NOMO-1 treated with DMSO at 0.1 percent for 48 hours (cell line): ENCODE results near the gene IL23R.

Source experiments
- DNase-seq: peaks from one replicate; lab custom pipeline; 2025; ENCODE audit not compliant: unreplicated experiment; lab: John Stamatoyannopoulos, UW

IL23R gene

DNA sequence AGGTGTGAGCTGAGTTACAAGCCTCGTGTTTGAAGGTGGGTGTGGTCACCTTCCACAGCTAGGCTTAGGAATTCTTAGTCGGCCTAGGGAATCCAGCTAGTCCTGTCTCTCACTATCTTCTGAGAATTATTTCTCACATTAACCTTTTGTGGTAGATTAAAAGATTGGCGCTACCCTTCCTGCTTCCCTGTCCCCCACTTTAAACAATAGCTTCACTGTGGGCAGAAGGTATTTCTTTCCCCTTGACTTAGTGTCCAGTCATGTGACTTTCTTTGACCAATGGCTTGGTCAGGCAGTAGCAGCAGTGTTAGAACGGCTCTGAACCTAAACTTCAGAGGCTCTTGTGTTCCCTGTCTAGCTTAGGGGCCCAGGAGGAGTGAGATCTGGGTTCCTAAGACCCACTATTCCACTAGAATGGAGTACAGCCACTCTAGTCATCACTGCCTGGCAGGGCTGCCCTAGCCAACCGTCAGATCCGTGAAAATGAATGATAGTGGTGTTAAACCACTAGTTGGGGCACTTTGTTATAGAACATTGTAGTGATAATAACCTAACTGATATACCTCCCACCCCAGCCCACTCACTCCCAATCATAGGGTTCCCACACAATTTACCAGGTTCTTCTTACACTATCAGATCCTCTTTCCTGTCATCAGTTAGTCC, 17.6 kb upstream of the IL23R start:
- no peak for DNase-seq

DNA sequence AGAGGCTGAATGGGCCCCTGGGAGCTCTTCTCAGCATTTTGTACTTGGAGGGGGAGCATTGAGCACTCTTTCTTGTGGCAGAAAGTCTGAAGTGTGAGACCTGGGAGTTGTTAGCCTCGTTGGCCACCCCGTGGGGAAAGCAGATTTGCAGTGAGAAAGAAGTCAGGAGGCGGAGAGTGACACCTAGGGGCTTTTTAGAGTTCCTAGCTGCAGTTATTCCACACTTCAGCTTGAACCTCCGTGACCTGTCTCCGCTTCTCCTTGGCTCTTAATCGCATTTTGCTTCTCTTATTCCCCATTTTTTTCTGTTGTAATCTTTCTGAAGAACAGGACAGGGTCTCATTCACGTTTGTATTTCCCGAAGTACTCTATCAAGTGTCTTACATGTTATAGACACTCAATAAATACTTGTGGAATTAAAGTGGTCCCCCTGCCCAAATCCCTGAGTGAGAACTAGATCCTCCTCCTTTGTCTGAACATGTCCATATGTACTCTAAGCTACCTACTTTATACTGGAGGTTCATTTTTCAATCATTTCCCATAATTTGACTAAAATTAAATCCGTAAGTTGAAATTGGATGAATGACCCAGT, 17.0 kb upstream of the IL23R start:
- DNase-seq, result peak; percentile 77

DNA sequence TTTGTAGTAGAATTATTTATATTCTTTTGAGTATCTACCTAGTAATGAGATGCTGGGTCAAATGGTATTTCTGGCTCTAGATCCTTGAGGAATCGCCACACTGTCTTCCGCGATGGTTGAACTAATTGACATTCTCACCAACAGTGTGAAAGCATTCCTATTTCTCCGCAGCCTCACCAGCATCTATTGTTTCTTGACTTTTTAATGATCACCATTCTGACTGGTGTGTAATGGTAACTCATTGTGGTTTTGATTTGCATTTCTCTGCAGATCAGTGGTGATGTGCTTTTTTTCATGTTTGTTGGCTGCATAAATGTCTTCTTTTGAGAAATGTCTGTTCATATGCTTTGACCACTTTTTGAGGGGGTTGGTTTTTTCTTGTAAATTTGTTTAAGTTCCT, 15.3 kb upstream of the IL23R start:
- DNase-seq, result no peak

DNA sequence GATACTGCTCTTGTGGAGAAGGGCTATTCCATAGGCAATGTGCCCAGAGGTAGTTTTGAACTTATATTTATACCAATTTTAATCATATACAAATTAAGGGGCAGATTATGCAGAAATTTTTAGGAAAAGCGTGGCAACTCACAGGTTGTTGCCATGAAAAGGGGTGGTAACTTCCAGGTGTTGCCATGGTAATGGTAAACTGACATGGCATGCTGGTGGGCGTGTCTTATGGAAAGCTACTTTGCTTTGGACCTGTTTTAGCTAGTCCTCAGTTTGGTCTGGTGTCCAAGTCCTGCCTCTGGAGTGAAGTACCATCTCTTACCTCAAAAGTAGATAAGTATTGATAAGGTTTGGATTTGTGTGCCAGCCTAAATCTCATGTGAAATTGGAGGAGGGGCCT, 7.9 kb upstream of the IL23R start:
- no peak for DNase-seq

DNA sequence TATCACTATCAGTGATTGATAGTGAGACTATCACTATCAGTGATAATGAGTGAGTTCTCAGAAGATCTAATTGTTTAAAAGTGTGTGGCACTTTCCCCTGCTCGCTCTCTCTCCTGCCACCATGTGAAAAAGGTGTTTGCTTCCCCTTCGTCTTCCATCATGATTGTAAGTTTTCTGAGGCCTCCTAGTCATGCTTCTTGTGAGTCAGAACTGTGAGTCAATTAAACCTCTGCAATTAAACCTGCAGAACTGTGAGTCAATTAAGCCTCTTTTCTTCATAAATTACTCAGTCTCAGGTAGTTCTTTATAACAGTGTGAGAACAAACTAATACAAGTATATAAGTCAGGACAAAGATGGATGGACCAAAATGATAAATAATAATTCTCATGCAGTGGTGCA, 7.0 kb upstream of the IL23R start:
- DNase-seq, result no peak

DNA sequence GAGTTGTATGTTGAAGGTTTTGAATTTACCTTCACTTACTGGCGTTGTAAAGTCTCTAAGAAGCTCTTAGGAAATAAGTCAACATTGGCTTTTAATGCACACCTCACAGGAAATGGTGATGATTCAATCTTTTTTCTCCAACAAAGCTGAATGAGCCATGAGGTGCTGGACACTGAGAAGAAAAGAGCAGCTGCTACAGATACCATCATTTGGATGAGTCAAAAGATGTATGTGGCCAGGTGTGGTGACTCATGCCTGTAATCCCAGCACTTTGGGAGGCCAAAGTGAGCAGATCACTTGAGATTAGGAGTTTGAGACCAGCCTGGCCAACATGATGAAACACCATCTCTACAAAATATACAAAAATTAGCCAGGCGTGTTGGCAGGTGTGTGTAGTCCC, 3.3 kb upstream of the IL23R start:
- DNase-seq, result no peak

DNA sequence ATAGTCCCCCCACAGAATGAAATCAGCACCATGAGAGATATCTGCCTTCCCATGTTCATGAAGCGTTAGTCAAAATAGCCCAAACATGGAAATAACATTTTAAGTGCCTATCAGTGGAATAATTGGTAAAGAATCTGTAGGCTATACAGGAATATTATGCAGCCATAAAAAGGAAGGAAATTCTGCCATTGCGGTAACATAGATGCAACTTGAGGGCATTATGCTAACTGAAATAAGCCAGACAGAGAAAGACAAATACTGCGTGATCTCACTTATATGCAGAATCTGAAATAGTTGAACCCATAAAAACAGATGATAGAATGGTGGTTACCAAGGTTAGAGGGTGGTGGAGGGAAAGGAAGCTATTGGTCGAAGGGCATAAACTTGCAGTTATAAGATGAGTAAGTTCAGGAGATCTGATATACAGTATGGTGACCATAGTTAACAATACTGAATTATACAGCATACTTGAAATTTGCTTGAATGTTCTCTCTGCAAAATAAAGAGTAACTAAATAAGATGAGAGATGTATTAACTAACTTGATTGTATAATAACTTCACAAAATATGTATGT, 699 bp upstream of the IL23R start:
- DNase-seq, result no peak

DNA sequence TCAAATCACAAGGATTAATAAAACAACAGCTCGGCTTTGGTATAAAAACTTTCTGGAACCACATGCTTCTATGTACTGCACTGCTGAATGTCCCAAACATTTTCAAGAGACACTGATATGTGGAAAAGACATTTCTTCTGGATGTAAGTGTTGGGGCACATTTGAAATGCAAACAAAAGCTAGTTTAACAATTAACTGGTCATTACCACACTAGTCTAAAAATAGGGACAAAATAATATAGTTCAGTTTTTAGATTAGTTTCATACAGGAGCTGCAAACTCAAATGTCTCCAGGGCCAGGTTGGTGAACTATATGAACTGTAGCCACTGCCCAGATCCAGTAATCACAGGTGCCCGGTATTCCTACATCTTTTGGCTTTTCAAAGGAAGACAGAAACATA, 3.2 kb downstream of the IL23R start:
- DNase-seq, result no peak

DNA sequence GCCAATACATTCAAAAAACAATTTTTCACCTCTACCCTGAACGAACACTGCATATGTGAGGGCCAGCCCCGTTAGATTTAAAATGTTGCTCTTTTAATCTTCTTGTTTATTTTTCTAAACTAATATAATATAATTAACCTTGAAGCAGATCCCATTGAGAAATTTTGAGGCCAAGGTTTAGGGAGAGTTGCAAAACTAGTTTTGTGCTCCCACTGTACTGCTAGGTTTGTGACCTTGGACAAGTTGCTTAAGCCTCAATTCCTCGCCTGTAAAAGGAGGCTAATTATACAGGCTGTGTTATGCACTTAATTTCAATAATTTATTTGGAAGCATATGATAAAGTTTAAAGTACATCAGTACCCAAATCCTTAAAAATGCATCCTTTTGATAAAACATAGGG, 3.7 kb downstream of the IL23R start:
- DNase-seq, result no peak

DNA sequence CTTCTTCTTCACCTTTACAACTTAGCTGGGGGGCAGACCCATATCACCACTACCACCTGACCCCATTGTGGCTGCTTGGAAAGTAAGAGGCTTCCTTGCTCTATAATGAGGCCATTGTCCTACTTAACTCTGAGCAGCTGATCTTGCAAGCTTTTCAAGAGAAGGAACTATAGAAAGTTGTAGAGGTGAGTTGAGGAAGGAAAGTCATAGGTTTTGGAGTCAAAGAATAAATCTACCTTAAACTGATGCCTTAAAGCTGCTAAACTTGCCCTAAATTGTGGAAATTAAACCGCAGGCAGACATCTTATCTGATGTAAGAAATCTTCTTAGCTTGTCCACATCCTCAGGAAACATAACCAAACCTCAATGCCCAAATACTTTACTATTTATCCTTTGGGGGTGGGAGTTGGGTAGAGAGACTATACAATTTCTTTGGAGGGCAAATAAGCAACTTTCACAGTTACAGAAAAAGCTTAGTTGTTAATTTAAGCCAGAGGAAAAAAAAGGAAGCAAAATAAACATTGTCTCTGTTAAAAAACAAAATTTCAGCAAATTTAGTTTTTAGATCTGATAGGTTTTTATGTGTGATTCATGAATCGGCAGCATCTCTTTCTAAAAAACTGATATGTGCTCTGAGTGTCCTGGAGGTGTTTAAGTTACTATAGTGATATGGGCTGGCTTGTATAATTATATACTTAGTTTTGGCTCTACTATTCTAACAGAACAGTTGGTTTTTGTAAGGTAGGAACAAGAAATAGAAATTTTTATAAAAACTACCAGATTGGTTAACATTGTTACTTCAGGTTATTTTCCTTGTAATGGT, 4.7 kb downstream of the IL23R start:
- DNase-seq, result no peak

DNA sequence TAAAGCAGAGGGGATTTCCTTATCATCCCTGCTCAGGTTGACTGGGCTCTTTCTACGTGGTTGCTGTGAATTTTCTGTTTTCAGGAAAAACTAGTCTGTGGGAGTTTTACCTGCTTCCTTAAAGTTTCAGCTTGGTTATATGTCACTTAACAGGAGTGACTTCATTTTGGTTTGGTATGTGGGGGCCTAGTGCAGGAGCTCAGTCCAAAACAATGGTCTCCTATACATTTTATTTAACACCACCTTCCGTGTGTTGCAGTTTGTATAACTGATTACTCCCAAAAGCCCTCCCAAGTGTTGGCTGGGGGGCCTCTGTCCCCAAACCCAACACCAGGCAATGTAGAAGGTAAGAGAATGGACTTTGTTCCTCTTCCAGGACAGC, 5.3 kb downstream of the IL23R start:
- no peak for DNase-seq

DNA sequence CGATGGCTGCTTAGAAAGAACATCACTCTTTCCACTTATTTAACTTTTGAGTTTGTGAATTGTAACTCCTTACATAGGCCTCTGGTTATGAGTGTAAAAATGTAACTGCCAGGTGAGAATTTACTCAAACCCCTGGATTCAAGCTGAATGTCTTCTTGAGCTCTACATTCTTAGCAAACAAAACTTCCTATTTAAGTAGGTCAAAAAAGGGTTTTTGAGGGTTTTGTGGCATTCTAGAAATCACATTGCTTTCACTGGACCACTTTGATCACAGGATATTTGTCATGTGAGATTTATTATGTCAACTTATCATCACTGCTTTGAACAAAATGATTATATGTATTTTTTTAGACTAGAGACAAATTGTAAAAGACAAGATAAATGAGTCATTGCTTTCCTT, 5.7 kb downstream of the IL23R start:
- DNase-seq, result no peak

DNA sequence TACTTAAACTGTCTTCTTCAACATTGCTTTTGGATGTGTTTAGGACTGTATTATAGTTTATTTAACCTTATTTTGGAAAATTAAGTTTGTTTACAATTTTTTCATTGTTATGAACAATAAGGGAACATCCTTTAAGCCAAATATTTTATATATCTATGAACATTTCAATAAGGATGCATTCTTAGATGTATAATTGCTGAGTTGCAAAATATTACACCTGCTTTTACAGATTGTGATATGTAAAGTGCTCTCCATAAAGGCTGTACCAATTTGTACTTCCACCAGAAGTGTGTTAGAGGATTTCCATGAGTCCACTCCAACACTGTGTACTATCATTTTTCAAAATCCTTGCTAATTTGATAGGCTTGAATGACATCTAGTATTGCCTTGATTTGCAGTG, 7.7 kb downstream of the IL23R start:
- DNase-seq, result no peak

DNA sequence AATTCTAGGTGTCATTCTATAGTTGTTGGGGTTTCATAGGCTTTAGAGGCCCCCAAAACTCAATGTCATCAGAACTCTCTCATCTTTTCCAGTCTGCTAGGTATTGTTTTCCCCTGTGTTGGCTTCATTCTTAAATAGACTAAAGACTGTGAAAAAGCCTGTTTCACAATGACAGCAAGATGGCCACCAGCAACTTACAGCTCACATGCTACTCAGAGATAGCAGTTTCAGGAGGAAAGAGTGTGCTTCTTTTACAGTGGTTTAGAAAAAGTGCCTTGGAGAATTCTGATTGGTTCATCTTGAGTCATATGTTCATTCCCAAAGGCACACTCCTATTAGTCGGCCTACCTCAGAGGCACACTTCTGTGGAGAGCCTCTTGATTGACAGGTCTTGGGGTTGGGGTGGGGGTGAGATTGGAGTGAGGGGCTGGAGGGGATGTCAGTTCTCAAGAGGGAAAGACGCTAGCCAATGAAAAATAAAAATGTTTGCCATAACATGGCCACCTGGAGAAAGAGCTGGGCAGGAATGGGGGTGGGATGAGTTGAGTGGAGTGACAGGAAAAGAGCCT, 8.5 kb downstream of the IL23R start:
- DNase-seq, result no peak

DNA sequence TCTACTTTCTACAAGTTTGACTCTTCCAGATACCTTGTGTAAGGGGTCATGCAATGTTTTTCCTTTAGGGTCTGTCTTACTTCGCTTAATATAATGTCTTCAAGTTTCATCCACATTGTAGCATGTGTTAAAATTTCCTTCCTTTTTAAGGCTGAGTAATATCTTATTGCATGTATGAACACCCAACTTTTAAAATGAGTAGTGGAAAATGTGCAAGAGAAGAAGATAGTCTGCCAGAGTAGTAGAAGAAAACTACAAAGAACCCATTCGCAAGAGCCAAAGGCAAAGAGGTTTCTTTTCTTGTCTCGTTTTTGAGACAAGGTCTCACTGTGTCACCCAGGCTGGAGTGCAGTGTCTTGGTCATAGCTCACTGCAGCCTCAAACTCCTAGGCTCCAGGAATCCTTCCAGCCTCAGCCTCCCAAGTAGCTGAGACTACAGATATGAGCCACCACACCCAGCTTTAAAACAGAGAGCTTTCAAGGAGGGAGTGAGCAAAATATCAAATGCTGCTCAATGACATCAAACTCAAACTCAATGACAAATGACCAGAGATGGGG, 9.4 kb downstream of the IL23R start:
- DNase-seq, result no peak

DNA sequence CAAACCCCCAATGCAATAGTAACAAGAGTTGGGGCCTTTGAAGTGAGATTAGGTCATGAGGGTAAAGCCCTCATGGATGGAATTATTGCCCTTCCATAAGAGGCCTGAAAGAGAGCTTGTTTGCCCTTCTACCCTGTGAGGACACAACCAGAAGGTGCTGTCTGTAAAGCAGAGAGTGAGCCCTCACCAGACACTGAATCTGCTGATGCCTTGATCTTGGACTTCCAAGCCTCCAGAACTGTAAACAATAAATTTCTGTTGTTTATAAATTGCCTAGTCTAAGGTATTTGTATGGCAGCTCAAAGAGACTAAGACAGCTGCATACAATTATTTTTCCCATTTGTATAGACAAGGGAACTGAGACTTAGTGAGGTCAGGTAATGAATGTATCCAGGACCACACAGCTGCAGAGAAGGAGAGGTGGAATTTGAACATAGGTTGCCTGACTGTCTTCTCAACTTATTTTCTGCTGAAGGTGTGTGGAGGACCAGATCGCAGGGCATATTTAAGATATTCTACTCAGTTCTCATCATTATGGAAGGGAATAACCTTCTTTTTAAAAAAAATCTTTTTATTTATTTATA, 18.7 kb downstream of the IL23R start:
- DNase-seq, result no peak

DNA sequence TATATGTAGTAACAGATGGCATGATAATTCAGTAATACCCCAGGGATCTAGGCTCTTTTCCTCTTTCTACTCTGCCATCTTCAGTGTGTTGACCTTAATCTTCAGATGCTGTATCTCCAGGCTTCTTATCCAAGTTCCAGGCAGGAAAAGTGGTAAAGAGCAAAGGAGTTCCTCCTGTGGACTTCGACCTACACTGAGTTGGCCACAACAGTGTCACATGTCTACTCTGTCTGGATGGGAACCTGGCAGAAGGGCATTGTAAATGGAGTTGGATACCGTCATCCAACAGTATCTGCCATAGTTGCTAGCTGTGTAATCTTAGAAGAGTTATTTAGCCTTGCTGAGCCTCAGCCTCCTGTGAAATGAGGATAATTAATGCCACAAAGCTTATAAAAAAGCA, 21.9 kb downstream of the IL23R start:
- no peak for DNase-seq

DNA sequence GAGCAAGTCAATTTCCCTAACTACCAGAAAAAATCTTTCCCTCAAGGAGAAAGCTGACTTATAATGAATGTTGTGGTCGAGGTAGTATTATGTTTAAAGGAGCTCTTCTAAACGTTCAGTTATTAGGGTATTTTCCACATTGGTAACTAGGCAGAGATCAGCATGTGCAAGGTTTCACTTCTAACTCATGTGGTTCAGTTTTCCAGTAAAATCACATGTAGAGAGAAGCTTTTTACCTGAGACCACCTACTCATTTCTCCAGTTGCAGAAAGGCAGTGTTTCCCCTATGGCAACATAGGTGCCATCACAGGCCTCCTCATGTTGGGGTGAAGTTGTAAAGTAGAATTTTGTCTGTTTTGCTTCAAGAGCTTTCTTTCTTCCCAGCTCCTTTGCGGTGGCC, 23.7 kb downstream of the IL23R start:
- no peak for DNase-seq

DNA sequence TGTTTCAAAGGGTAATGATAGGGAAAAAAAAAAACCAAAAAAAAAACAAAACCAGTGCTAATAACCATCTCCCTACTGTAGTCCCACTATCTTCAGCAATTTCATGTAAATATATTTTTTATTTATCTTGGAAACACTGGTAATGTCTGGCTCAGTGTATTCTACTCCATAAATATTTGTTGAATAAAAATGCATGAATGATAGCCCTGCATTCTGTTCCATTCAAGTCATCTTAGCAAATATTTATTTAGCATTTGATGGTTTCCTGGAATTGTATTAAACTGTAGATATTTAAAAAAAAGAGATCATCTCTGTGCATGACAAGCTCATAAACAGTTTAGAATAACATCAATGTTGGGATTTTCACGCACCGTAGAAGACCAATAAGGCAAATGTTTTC, 24.2 kb downstream of the IL23R start:
- DNase-seq, result no peak

DNA sequence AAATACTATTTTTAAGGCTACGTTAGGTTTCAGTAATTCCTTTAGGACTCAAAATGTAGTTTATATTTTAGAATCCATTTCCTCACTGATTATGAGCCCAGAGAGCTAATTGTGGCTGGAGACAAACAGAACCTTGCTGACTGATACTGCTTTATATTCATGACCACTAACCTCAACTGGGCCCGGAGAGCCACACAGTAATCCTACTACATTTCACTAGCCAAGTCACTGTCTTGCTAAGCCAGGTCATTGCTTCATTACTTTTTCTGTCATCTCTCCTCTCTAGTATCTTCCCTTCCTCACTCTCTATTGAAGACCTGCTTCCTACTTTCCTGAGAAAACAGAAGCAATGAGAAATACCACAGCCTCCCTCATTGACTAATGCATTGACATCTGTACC, 24.7 kb downstream of the IL23R start:
- no peak for DNase-seq
